Fibroblast of skin of right quadriceps (primary cell): ENCODE data around the gene SV2C.
A peak's percentile ranks its signal among the peaks of the same experiment; 100 is the strongest.

Experiments
- DNase-seq: peaks from one replicate; pipeline ENCODE4 v3.0.0-alpha.2; 2013

Gene SV2C

DNA sequence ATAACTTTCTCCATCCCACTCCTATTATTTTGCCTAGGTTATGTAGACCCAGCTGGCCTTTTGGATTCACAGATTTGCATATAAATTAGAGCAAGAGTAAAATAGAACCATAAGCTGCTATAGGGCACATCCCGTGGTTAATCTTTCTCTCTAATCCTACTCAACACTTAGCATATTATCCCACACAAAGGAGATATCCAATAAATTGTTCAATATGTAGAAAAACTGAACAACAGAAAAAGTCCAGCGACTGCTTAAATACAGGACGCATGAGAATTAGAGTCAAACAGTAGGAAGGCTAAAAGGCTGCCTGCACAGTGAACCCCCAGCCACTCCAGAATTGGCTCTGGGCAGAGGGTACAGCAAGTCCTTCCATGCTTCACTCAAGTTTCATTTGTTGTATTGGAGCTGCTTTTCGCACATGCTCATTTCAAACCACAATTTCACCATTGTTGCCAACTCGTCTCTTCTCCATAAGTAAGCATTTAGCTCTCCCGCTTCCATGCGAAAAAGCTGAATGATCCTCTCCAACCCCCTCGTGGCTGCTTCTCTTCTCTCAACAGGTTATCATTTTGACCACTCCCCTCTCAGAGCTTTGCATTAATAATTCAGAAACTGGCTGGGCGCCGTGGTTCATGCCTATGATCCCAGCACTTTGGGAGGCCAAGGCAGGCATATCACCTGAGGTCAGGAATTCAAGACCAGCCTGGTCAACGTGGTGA is 305.8 kb downstream of the SV2C start:
- no peak for DNase-seq

DNA sequence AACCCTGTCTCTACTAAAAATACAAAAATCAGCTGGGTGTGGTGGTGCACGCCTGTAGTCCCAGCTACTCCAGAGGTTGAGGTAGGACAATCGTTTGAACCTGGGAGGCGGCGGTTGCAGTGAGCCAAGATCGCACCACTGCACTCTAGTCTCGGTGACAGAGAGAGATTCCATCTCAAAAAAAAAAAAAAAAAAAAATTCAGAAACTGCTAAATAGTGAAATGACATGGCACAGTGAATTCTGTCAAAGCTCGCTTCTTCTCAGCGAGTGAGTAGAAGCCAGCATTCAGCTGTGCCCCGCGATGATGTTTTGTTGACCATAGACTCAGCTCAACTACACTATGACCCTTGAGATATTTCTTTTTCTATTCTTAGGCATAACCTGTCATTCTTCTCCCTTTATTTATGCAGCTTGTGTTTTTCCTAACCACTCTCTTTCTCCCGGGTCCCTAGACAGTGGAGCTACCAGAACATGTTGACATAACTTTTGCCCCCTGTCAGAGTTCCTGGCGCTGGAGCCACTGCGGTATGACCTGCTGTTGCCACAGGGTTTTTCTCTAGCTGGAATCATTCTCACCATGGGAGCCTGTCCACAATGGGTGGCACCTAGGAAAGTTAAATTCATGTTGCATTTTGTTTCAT is 306.5 kb downstream of the SV2C start:
- no peak for DNase-seq

DNA sequence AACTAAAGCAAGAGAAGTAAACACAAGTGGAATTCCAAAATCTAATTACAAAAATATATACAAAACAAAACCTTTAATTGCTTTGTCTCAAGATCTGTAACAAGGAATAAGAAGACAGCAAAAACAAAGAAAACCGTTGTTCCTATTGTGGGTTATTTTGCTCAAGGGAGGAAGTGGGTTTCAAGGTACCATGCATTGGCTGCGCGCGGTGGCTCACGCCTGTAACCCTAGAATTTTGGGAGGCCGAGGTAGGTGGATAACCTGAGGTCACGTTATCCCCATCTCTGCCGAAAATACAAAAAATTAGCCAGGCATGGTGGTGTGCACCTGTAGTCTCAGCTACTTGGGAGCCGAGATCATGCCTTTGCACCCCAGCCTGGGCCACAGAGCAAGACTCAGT is 307.8 kb downstream of the SV2C start:
- no peak for DNase-seq

DNA sequence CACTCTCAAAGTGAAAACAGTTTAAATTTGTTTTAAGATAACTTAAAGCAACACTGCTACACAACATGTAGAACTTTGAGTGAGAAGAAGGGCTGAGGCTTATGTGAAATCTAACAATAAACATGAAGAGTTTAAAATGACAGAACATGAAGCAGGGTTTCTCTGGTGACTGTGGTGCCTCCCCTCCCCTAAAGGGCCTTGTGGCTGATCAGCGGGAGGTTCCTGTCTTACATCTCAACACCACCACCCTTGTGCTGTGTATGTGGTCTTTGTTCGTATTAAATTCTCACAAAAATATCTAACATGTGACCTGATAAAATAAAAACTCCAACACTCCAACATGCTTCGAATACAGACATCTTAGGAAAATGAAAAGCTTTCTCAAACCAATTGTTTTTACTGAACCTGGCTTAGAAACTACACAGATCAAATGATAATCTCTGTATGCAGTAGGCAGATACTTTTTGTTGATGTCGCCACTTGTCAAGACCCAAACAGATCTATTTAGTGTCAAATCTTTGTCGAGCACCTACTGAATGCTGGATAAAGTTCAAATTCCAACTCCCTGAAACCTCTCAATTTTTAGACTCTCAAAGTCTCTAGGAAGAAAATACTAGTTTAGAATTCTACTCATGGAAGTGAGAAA is 310.0 kb downstream of the SV2C start:
- no peak for DNase-seq

DNA sequence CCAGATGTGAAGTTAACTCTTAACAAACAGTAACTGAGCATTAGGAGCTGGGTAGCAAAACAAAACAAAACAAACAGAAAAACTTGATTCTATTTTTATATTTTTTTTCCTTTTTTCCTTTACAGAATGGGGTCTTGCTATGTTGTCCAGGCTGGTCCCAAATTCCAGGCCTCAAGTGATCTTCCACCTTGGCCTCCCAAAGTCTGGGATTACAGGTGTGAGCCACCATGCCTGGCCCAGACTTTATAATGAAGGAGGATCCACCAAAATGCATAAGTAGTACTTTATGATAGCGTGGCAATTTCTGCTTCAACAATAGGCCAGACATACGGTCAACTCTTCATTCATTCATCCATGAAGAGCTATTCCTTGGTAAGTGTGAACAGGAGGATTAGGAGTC is 314.0 kb downstream of the SV2C start:
- DNase-seq, result no peak

DNA sequence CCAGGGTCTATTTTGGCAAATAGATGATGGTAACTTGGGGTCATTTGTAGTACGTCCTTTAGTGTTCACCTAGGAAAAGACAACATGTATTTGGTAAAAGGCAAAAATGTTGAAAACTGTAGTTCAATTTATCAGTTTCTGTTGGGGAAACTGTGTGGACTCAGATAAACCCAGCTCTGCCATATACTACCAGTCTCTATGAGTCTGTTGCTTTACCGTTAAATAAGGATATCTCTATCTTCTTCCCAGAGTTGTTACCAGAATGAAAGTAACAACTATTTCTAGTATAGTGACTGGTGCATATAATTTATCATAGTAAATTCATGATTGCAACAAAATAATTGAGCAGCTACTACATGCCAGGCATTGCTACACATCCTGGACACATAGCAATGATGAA is 316.1 kb downstream of the SV2C start:
- DNase-seq, result no peak

DNA sequence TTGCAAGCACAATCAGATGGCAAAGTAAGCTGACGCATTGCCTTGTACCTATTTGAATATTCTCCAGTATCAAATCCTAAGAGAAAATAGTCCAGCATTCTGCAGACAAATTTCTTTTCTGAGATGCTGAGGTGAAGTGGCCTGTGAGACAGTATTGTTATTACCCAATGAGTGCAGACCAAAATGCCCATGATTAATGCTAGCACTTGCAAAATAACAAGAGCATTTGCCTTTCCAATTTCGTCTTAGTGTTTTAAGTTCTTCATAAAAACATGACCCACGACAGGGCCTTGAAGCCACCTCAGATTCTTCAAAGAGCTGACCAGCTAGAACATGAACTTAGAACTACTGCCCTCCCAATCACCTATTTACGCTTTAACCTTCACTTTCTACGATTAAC is 317.3 kb downstream of the SV2C start:
- no peak for DNase-seq

DNA sequence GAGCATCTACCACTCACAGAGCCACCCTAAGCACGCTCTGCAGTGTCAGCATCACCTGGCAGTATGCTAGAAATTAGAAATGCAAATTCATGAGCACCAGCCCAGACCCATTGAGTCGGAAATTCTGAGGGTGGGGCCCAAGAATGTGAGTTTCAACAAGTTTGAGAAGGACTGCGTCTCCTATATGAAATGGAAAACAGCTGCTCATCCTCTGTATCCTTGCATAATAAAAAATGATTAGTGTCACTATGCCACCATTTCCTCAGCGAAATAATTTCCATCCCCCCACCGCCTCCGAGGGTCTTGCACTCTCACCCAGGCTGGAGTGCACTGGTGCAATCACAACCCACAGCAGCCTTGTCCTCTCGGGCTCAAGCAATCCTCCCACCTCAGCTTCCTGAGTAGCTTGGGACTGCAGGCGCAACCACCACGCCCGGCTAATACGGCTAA is 318.6 kb downstream of the SV2C start:
- no peak for DNase-seq

DNA sequence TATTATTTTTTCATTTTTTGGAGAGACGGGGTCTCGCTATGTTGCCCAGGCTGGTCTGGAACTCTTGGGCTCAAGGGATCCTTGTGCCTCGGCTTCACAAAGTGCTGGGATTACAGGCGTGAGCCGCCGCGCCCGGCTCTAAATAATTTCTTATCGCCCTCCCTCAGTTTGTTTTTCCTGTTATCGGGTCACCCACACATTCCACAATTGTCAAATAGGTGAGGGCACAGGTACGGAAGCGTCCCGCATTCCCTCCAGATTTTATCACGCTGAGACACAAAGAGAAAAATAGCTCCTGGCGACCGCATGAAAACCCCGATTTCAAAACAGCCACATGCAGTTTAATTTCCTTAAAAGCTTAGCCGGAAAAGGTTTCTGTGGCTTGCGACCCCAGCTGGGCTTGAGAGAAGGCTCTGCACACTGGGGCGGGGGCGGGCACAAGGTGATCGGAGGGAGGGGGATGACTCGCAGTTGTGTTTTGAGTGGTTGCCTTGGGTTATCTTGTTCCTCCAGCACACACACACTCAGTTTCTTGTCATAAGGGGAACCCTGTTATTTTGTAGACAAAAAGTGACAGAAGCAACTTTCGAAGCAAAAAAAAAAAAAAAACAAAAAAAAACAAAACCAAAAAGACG is 319.2 kb downstream of the SV2C start:
- no peak for DNase-seq

DNA sequence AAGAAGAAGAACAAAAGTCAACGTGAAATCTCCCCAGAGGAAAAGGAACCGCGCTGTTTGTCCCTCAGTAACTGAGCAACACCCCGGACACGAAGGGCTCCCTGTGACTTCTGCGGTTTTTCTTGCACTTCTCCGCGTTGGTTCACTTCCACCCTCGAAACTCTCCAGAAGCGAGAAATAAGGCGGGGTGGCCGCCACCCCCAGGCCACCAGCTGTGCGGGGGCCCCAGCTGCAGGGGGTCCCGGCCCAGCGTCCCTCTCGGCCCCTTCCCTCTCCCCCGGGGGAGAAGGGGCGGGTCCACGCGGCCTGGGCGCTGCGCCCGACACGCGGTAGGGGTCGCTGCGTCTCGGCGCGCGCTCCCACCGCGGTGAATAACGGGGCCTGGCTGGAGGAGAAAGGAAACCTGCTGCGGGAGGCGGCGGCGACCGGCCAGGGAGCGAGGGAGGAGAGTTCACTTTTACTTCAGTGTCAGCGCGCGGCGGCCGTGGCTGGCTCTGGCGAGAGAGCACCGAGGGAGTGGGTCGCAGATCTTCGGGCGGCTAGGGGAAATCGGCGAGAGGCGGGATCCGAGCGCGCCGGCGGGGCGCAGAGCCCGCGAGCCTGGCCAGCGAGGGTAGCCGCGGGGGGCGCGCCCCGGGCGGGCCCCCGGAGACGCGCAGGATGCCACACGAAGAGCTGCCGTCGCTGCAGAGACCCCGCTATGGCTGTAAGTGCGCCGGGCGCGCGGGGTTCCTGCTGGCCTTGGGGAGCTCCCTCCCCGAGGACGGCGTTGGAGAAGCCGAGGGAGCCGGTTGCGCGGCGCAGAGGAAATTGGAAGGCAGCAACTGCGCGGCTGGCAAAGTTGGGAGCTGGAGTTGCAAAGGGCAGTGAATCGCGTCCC is 319.9 kb downstream of the SV2C start, which contains the start of gene IQGAP2:
Gene IQGAP2 (plus strand): TSS at position 400 of the 880 bp plus-strand sequence. CDS start 261 bp downstream, at position 661.
- peak; percentile 57 for DNase-seq
